Measurements from ENCODE around the gene GBGT1. TPM values are rescaled to one million over a fixed set of nuclear protein-coding genes. Genes with fewer than 3 reads are reported as not detected.

GBGT1 gene
- polyA plus RNA-seq, 1 donor from 2014 or later = not detected

DNA sequence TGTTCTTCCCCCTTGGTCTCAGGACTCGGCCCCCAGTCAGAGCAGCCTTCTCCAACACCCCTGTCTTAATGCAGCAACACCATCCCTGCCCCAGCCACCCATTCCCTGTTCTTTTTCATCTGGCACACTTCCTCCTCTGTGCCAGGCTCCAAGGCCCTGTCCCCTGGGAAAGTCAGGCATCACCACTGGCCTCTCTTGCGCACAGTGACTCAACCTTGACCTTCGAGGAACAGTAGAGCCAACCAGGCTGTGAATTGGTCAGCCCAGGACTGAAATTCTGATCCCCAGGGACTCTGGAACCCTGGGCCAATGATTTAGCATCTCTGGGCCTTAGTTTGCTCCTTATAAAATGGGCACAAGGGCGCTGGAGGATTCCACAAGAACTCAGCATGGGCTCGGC, 32.2 kb downstream of the GBGT1 start:
- H3K79me2 ChIP-seq (replicated peaks; ENCODE audit: insufficient read depth, low read length) = peaks cover 30% of the 10 kb centered on the region
- H3K4me3 ChIP-seq (ENCODE audit: low read length) = no peak overlapping the region
- H3K27ac ChIP-seq (ENCODE audit: low read length) = no peak overlapping the region
- H3K27me3 ChIP-seq (ENCODE audit: insufficient read depth, low read depth, low read length) = no peaks in the 10 kb centered on the region
- no peak overlapping the region for H3K9ac ChIP-seq (ENCODE audit: low read length)
- H4K20me1 ChIP-seq (ENCODE audit: insufficient read depth) = peaks cover 15% of the 10 kb centered on the region
- TF ChIP-seq, protein P1, sequence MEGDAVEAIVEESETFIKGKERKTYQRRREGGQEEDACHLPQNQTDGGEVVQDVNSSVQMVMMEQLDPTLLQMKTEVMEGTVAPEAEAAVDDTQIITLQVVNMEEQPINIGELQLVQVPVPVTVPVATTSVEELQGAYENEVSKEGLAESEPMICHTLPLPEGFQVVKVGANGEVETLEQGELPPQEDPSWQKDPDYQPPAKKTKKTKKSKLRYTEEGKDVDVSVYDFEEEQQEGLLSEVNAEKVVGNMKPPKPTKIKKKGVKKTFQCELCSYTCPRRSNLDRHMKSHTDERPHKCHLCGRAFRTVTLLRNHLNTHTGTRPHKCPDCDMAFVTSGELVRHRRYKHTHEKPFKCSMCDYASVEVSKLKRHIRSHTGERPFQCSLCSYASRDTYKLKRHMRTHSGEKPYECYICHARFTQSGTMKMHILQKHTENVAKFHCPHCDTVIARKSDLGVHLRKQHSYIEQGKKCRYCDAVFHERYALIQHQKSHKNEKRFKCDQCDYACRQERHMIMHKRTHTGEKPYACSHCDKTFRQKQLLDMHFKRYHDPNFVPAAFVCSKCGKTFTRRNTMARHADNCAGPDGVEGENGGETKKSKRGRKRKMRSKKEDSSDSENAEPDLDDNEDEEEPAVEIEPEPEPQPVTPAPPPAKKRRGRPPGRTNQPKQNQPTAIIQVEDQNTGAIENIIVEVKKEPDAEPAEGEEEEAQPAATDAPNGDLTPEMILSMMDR (IDR thresholded peaks at IDR 0.05; ENCODE audit: poor library complexity, severe bottlenecking) = no peak
- TF ChIP-seq TAF1 (IDR thresholded peaks at IDR 0.05; ENCODE audit: low read depth) (no peak), MXI1 (conservative IDR thresholded peaks at IDR 0.05; ENCODE audit: poor library complexity, severe bottlenecking) (no peak), EZH2 (IDR thresholded peaks at IDR 0.05; ENCODE audit: borderline replicate concordance, insufficient read depth, low read length, poor library complexity, severe bottlenecking) (no peak), RAD21 (conservative IDR thresholded peaks at IDR 0.05) (no peak), POLR2AphosphoS5 (IDR thresholded peaks at IDR 0.05) (no peak), SMC3 (conservative IDR thresholded peaks at IDR 0.05; ENCODE audit: poor library complexity) (no peak)
- TF ChIP-seq, protein P2, sequence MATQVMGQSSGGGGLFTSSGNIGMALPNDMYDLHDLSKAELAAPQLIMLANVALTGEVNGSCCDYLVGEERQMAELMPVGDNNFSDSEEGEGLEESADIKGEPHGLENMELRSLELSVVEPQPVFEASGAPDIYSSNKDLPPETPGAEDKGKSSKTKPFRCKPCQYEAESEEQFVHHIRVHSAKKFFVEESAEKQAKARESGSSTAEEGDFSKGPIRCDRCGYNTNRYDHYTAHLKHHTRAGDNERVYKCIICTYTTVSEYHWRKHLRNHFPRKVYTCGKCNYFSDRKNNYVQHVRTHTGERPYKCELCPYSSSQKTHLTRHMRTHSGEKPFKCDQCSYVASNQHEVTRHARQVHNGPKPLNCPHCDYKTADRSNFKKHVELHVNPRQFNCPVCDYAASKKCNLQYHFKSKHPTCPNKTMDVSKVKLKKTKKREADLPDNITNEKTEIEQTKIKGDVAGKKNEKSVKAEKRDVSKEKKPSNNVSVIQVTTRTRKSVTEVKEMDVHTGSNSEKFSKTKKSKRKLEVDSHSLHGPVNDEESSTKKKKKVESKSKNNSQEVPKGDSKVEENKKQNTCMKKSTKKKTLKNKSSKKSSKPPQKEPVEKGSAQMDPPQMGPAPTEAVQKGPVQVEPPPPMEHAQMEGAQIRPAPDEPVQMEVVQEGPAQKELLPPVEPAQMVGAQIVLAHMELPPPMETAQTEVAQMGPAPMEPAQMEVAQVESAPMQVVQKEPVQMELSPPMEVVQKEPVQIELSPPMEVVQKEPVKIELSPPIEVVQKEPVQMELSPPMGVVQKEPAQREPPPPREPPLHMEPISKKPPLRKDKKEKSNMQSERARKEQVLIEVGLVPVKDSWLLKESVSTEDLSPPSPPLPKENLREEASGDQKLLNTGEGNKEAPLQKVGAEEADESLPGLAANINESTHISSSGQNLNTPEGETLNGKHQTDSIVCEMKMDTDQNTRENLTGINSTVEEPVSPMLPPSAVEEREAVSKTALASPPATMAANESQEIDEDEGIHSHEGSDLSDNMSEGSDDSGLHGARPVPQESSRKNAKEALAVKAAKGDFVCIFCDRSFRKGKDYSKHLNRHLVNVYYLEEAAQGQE (IDR thresholded peaks at IDR 0.05; ENCODE audit: borderline replicate concordance) = no peak
- no peaks in the 10 kb centered on the region for H3F3A ChIP-seq (ENCODE audit: insufficient read depth, low read length, poor library complexity, severe bottlenecking)
- no peak overlapping the region for H3K4me2 ChIP-seq (ENCODE audit: low read length)
- no peak overlapping the region for H2AFZ ChIP-seq (ENCODE audit: low read depth, low read length)
- H3K9me3 ChIP-seq (ENCODE audit: low read length) = no peaks in the 10 kb centered on the region
- no peaks in the 10 kb centered on the region for H3K36me3 ChIP-seq (ENCODE audit: insufficient read depth, low read length)
- H3K9me2 ChIP-seq (ENCODE audit: insufficient read depth, low read length) = no peaks in the 10 kb centered on the region

DNA sequence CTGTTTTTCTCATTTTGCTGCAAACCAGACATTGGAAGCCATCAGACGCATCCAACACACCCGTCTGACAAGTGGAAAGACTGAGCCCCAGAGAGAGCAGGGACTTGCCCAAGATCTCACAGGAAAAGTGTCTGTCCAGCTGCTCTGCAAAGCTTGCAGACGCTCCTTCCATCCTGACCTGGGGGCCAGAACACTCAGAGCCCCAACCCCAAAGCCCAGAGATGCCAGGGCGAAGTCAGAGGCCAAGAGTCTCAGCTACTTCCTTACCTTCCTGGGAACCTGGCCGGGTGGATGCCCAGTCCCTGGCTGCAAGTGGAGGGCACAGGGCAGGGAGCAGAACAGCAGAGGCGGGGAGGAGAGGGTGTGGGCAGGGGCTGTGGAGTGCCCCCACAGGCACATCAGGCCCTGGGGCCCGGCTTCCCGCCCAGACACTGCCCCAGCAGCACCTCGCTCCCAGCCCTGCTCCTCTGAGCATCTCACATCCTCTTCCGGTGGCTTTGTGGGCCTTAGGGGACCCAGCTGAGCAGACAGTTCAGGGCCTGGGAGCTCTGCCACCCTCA, 32.9 kb downstream of the GBGT1 start:
- Histone ChIP-seq H3F3A (ENCODE audit: insufficient read depth, low read length, poor library complexity, severe bottlenecking) (no peaks in the 10 kb centered on the region), H3K4me2 (ENCODE audit: low read length) (no peak overlapping the region), H4K20me1 (ENCODE audit: insufficient read depth) (peaks cover 12% of the 10 kb centered on the region), H3K36me3 (ENCODE audit: insufficient read depth, low read length) (no peaks in the 10 kb centered on the region), H3K27ac (ENCODE audit: low read length) (no peak overlapping the region), H3K79me2 (replicated peaks; ENCODE audit: insufficient read depth, low read length) (peaks cover 30% of the 10 kb centered on the region), H3K4me3 (ENCODE audit: low read length) (no peak overlapping the region), H2AFZ (ENCODE audit: low read depth, low read length) (no peak overlapping the region), H3K9me3 (ENCODE audit: low read length) (no peaks in the 10 kb centered on the region), H3K27me3 (ENCODE audit: insufficient read depth, low read depth, low read length) (no peaks in the 10 kb centered on the region), H3K9ac (ENCODE audit: low read length) (no peak overlapping the region), H3K9me2 (ENCODE audit: insufficient read depth, low read length) (no peaks in the 10 kb centered on the region)
- TF ChIP-seq EP300 (conservative IDR thresholded peaks at IDR 0.05; ENCODE audit: poor library complexity, severe bottlenecking) (no peak), MXI1 (conservative IDR thresholded peaks at IDR 0.05; ENCODE audit: poor library complexity, severe bottlenecking) (no peak)
